Retinal pigment epithelial cell (primary cell): ENCODE data around the gene CAB39L.

Experiments
- DNase-seq: peaks from one replicate; pipeline ENCODE4 v3.0.0-alpha.2; 2010; ENCODE audit warnings: low read depth
- H3K4me3 ChIP-seq: 2 replicates; pipeline ENCODE4 v1.5.1; 2011; ENCODE audit warnings: mild to moderate bottlenecking, low read length, control low read depth, moderate library complexity
- TF ChIP-seq, protein P1 (sequence below): conservative IDR thresholded peaks from 2 replicates; pipeline ENCODE4 v1.5.1; 2011; ENCODE audit warnings: low read depth, low read length, control low read depth, inconsistent platforms

CAB39L gene

DNA sequence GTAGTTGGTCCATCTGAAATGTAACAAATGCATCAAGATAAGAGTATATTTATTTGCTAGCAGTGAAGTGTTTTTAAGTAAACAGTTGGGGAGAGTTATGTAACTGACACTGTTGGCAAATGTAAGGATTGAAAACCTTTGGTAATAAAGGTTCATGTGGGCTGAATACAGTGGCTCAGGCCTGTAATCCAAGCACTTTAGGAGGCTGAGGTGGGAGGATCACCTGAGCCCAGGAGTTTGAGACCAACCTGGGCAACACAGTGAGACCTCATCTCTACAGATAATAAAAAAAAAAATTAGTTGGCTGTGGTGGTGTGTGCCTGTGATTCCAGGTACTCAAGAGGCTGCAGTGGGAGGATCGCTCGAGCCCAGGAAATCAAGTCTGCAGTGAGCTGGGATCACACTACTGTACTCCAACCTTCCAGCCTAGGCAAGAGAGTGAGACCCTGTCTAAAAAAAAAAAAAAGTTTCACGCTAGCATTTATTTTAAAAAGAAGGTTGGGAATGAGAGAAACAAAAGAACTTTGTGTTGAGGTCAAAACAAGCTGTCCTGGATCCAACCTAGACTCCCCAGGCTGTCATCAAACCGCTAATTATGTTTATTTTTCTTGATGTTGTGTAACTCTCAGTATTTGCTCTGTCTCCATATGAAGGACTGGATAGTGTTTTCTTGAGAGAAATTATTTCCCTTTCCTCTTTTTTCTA lies 20.9 kb upstream of the CAB39L start:
- H3K4me3 ChIP-seq, result no peak overlapping the region
- TF ChIP-seq, protein P1, sequence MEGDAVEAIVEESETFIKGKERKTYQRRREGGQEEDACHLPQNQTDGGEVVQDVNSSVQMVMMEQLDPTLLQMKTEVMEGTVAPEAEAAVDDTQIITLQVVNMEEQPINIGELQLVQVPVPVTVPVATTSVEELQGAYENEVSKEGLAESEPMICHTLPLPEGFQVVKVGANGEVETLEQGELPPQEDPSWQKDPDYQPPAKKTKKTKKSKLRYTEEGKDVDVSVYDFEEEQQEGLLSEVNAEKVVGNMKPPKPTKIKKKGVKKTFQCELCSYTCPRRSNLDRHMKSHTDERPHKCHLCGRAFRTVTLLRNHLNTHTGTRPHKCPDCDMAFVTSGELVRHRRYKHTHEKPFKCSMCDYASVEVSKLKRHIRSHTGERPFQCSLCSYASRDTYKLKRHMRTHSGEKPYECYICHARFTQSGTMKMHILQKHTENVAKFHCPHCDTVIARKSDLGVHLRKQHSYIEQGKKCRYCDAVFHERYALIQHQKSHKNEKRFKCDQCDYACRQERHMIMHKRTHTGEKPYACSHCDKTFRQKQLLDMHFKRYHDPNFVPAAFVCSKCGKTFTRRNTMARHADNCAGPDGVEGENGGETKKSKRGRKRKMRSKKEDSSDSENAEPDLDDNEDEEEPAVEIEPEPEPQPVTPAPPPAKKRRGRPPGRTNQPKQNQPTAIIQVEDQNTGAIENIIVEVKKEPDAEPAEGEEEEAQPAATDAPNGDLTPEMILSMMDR, result no peak
- no peak for DNase-seq

DNA sequence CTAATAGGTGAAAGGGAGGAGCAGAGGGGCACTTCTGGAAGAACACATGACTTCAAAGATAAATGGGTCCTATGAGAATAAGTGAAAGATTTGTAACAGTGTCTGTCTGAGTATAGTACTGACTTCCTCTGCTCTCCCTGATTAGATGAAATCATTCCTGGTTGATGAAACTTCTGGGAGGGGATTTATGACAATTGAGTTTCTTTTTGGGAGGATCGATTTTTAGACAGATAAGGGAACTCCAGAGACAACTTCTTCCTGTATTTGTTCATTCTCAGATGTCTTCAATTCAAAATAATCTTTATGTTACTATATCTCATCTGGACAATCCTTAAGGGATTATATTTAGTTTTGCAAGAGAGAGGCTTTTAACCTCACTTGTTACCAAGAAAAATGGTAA lies 20.2 kb upstream of the CAB39L start:
- TF ChIP-seq, protein P1, result no peak
- H3K4me3 ChIP-seq, result no peak overlapping the region
- no peak for DNase-seq

DNA sequence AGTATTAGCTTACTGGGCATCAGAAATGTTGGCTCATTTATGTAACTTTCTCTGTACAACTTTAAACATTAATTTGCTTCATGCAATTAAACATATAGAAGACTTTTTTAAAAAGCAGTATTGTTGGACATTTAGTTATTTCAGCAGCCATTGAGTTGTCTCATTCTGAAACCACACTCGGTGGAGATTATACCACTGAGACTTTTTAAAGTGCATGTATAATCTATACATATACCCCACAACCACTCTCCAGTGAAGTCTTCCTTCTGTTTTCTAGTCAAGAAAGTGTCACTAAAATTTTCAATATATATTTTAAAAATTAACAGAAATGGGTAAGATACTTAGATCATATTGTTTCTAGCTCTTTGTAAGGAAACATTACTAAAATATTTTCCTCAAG lies 15.7 kb upstream of the CAB39L start:
- no peak overlapping the region for H3K4me3 ChIP-seq
- DNase-seq, result no peak
- TF ChIP-seq, protein P1, result no peak

DNA sequence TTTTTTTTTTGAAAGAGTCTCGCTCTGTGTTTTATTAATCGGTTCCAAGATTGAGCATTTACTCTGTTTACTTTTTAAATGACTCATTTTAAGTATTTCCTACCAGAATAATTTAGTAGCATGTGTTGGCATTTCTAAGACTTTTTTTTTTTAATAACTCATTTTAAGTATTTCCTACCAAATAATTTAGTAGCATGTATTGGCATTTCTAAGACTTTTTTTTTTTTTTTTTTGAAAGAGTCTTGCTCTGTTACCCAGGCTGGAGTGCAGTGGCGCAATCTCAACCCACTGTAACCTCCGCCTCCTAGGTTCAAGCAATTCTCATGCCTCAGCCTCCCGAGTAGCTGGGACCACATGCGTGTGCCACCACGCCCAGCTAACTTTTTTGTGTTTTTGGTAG lies 13.4 kb upstream of the CAB39L start:
- TF ChIP-seq, protein P1, result no peak
- no peak for DNase-seq
- H3K4me3 ChIP-seq, result no peak overlapping the region

DNA sequence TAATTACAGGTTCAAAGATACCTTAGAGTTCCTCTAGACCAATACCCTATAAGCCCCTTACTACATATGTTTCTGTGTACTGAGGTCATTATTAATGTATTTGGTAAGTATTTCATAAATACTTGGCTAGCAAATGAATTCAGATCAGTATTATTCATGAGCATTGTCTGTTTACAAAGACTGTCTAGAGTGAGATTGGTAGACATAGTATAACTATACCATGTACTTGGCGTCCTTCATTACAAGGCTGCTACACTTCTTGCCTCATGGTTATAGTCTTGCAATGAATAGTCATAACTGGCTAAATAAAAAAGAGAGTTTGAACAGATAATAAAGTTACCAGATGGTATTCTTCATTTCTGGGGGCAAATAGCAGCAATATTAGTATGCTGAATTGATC lies 12.3 kb upstream of the CAB39L start:
- no peak overlapping the region for H3K4me3 ChIP-seq
- TF ChIP-seq, protein P1, result no peak
- DNase-seq, result no peak

DNA sequence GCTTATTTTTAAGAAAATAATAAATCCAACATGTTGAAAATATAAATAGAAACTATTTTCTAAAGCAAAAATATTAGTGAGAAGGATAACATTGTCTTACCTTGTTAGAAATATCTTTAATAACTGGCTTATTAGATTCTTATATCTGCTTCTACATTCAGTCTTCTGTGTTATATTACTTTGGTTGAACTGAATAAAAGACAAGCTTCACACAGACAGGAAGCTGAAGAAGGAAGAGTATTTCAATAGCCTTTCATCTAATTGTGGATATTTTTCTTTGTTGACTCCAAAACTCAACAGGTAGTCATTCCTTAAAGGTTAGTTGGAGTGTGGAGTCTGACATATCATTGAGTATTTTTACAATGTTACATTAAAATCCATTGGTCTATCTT lies 11.1 kb upstream of the CAB39L start:
- DNase-seq, result no peak
- TF ChIP-seq, protein P1, result no peak

DNA sequence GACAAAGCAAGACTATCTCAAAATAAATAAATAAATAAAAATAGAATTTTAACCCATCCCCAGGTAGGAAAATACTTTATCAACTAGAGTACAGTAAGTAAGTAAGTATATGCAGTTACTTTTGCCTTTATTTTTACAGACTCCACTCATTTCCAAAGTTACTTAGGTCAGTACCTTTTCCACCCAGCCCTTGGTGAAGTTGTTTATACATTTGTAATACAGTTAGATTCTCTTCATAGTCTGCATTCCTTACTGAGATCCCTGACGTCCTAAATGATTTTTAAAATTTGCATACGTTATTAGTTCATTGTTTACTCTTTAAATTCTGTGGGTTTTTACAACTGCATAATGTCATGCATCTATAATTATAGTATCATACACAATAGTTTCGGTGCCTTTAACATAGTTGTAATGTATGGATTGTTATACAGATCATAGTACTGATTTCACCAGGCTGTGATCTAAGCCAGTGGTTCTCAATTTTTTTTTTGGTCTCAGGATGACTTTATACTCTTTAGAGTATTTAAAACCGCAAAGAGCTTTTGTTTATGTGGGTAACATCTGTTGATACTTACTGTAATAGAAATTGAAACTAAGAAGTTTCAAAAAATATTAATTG lies 10.6 kb upstream of the CAB39L start:
- TF ChIP-seq, protein P1, result no peak
- no peak overlapping the region for H3K4me3 ChIP-seq
- no peak for DNase-seq

More for the DNA sequence above, 11.1 kb upstream of the CAB39L start:
- no peak overlapping the region for H3K4me3 ChIP-seq
